GM18907 (cell line): ENCODE data around the gene CLECL1.
"Not testable (repeated sequence)": the region's sequence is repeated elsewhere in the genome, so short reads cannot be mapped to it uniquely, and the experiment has no call there.

Experiments
- ATAC-seq: cut with Tn5 transposase; IDR thresholded peaks from one replicate; pipeline ENCODE4 v1.9.1; 2021; ENCODE audit warnings: mild to moderate bottlenecking, moderate library complexity; ENCODE audit not compliant: unreplicated experiment

Gene CLECL1

DNA sequence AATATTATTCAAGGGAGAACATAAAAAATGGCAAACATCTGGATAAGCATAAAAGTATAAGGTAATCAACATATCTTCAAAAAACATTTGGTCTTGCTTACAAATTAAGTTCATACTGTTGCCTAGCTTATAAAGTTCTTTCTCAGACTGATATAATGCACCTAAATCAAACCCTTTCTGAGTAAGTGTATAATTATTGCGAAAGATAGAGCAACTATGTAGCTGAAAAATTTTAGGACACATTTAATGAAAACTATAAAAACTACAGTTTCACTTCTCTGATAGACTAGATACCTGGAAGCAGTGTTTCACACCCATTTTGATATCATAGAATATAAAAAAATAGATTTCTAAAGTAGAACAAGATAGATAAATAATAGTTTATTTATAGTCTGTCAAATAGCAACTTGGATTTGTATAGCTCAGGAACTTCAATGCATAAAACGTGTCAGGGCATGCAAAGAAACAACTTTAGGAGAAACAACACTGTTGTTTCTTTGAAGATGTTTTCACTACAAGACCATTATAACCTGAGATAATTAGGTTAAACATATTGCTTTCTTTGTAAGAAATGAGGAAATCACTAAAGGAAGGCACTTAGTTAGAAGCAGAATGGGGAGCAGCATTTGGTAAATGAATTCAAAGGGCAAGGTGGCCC lies 7.6 kb downstream of the CLECL1 start:
- no peak for ATAC-seq

DNA sequence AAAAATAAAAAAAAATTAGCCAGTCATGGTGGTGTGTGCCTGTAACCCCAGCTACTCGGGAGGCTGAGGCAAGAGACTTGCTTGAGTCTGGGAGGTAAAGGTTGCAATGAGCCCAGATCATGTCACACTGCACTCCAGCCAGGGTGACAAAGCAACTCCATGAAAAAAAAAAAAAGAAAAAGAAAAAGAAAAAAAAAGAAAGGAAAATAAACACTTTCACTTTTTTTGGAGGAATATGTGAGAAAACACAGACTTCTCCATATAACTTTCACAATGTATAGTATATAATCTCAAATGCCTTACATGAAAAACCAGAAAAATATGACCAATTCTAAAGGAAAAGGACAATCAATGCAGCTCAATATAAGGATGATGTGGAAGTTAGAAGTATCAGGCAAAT lies 8.9 kb downstream of the CLECL1 start:
- ATAC-seq, result no peak

- peak; percentile 65 for ATAC-seq
These were observed 11.4 kb downstream of the CLECL1 start for GRCh38 chr12:9721394-9722092.

DNA sequence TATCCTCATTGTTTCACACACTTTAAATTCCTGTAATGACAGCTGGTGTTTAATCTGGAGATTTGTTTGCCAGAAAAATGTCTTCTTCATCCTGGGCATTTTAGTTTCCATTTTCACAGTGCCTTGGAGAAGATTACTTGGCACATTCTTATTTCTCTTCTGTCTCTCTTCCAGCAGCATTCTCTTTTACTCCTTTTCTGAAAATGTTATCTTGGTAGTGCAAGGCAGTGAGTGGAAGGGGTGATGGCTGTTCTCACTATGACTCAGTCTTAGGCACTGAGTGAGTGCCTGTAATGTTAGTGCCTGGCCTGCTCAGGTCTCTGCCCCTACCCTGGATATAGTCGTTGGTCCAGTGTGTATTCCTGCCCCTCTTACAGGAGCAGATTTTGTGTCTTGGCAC lies 13.1 kb downstream of the CLECL1 start:
- ATAC-seq, result no peak

- peak; percentile 48 for ATAC-seq
These were observed 13.9 kb downstream of the CLECL1 start for GRCh38 chr12:9718968-9719367.

DNA sequence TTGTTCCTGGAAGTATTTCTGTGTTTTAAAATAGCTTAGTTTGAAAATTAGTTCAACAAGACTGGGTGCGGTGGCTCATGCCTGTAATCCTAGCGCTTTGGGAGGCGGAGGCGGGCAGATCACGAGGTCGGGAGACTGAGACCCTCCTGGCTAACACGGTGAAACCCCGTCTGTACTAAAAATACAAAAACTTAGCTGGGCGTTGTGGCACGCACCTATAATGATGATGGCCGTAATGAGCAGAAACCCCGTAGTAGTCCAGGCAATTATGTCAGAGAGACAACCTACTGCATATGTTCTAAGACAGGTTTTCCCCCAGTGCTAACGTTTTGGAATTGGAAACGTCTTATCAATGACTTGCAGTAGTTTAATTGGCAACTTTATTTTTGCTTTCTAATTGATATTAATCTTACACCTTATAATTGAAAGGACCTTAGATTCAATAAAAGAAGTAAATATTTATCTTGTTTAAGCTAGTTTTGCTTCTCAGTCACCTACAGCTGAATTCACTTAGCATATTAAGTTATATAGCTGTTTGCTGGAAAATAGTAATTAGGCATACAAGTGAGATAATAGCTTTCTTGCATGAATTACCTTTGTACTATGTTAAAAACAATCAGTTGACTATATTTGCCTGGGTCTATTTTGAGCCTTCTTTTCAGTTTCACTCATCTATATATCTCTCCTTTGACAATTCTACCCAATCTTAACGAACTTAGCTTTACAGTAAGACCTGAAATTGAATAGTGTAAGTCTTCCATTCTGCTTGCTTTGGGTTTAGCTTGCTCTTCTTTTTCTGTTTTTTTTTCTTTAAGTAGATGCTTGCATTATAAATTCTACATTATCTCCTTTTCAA lies 15.6 kb downstream of the CLECL1 start:
- no peak for ATAC-seq

GRCh38 chr12:9713032-9713558 lies 19.8 kb downstream of the CLECL1 start:
- peak; percentile 82 for ATAC-seq

GRCh38 chr12:9711664-9712063 lies 21.2 kb downstream of the CLECL1 start:
- ATAC-seq, result no peak

DNA sequence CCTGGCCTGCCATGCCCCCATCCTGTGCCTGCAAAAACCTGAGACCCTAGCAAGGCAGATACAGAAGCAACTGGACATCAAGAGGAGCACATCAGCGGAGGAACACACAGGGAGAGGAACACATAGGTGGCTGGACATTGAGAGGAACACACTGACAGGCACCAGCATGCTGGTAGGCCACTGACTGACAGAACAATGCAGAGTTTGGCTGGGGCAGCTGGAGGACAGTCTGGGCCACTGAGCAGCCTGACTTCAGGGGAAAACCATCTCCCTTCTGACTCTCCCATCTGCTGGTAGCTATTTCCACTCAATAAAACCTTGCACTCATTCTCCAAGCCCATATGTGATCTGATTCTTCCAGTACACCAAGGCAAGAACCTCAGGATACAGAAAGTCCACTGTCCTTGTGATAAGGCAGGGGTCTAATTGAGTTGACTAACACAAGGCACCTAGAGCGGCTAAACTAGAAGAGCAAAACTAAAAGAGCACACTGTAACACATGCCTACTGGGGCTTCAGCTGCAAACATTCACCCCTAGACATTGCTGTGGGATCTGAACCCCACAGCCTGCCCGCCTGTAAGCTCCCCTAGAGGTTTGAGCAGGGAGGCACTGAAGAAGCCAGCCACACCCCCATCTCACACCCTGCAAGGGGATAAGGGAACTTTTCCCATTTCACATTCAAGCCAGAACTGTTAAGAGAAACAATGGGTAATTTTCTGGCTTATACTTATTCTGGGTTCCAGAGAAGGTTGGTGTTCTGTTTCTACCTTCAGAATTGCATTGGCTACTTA lies 22.1 kb downstream of the CLECL1 start:
- ATAC-seq, result no peak

DNA sequence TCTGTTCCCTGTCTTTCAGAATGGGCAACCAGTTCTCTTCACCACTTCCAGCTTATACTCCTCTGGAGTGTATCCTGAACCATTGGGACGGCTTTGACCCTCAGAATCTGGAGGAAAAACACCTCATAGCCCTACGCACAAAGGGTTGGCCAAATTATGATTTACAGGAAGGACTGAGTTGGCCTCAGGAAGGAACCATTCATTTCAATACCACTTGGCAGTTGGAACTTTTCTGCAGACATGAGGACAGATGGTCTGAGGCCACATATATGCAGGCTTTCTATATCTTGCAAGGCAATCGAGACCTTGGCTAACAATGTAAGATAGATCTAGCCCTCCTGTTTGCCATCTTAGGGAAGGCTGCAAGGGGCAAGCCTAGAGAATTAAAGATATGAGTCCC lies 24.0 kb downstream of the CLECL1 start:
- ATAC-seq, result no peak

DNA sequence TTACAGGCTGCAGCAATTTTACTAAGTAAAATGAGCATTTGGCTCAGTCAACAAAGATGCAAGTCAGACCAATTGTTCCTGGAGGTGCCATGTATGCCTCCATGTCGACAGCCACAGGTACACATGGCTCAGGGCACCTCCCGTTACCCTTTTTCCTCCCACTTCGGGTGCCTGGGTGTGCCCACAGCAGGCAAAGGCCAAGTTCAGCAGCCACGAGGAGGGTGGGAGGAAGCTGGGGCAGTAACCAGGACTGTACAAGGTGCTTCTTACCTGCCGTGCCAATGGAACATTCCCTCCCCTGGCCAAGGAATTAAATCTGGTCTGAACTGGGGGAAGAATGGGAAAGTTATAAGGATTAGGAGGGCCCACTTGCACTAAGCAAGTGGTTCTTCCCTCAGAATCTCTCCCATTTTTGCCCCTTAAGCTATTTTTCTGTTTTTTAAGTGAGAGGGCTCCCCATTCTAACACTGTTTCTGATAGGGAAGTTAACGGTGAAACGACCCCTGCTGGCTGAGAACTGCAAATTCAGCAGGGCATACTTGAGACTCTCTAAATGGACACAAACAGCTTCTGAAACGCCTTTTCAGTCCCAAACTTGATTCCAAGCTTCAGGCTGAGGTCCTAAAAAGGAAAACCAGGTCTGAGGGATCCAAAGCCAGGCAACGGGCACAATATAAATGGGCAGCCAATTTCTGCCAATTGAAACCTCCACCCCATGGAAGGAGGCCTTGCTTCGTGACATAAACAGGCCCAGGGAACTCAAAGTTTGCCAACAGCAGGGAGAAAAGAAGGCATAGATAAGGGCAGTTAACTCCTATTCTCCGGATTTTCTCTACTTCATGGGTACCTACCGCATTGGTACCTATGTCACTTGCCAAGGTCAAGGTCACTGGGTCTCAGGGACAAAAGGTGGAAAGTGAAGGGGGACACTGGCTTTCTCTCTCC lies 24.8 kb downstream of the CLECL1 start:
- no peak for ATAC-seq

GRCh38 chr12:9707356-9707755 lies 25.5 kb downstream of the CLECL1 start:
- no peak for ATAC-seq

DNA sequence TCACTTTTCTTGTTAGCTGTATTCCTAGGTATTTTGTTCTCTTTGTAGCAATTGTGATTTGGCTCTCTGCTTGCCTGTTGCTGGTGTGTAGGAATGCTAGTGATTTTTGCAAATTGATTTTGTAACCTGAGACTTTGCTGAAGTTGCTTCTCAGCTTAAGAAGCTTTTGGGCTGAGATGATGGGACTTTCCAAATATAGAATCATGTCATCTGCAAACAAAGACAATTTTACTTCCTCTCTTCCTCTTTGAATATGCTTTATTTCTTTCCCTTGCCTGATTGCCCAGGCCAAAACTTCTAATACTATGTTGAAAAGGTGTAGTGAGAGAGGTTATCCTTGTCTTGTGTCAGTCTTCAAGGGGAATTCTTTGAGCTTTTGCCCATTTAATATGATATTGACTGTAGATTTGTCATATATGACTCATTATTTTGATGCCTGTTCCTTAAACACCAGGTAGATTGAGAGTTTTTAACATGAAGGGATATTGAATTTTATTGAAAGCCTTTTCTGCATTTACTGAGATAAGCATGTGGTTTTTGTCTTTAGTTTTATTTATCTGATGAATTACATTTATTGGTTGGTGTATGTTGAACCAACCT lies 26.7 kb downstream of the CLECL1 start:
- no peak for ATAC-seq

GRCh38 chr12:9704561-9704960 lies 28.3 kb downstream of the CLECL1 start:
- ATAC-seq, result not testable (repeated sequence)

DNA sequence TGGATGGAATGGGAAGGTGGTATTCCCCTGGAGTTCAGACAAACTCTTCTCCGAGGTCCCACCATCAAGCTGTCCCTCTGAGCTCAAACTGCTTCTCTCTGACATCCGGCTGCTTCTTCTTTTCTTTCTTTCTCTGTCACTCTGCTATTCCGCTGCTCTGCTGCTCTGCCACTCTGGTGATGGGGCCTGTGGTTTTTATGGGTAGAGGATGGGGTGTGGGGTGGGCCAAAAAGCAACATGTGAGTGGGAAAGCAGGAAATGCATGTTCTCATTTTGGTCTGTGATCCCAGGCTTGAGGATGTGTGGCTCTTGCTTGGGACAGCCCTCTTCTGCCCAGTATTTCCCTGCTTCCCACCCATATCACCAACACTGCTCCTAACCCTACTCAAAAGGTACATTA lies 30.6 kb downstream of the CLECL1 start:
- ATAC-seq, result peak; percentile 41

DNA sequence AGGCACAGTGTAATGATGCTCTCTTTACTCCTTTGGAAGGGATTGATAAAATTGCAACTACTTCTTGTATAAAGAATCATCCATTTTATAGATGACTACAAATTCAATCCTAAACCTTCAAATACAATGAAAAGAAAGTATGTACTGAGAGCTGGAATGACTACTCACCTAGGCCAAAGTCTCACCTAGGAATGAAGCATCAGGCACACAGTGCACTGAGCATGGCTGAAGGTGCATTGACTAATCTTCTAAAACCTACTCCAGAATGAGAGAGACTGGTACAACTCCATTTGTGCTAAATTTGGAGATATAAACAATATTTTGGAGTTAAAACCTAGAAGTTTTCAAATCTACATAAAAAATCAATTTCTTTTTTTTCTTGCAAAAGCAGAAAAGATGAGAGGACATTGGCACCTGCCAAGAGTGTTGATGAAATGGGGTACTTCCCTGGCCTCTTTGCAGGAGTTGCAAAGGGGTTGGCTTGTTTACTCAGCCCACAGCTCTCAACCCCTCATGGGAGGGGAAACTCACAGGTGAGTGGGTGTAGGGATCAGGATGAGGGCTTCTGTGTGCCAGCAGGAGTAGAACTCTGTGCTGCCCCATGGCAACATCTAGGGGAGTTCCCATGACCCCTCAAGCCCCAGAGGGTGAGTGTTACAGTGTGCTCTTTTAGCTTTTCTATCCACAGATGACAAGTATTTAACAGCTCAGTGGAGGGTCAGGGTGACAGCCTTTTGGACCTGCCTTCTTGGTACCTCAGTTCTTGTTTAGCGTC lies 31.3 kb downstream of the CLECL1 start:
- ATAC-seq, result peak; percentile 42

- ATAC-seq, result no peak
These were observed 32.3 kb downstream of the CLECL1 start for GRCh38 chr12:9700606-9700956.

GRCh38 chr12:9699898-9700605 lies 32.8 kb downstream of the CLECL1 start:
- ATAC-seq, result no peak
